ENCODE results near the gene RBM15B.
A peak's percentile ranks its signal among the peaks of the same experiment; 100 is the strongest.
"Not testable (repeated sequence)": the region's sequence is repeated elsewhere in the genome, so short reads cannot be mapped to it uniquely, and the experiment has no call there.

GRCh38 chr3:51387281-51387680 lies 3.8 kb upstream of the RBM15B start:
- not testable (repeated sequence) for TF ChIP-seq CTCF, POLR2A, EP300 (IDR thresholded peaks at IDR 0.05)
- TF ChIP-seq POLR2AphosphoS5 (IDR thresholded peaks at IDR 0.05): peak in 2 of 3 donors; percentile 12 to 21

Data from stomach (tissue), 4 donors.